SH-SY5Y (cell line): ENCODE data around the gene SHROOM4.

ENCODE experiments used
- GATA2 ChIP-seq: IDR thresholded peaks from 2 replicates; pipeline ENCODE4 v1.6.1; 2011; ENCODE audit warnings: mild to moderate bottlenecking, low read depth, low read length
- GATA3 ChIP-seq: IDR thresholded peaks from 2 replicates; pipeline ENCODE4 v1.6.1; 2011; ENCODE audit warnings: low read depth, mild to moderate bottlenecking, low read length, moderate library complexity

DNA sequence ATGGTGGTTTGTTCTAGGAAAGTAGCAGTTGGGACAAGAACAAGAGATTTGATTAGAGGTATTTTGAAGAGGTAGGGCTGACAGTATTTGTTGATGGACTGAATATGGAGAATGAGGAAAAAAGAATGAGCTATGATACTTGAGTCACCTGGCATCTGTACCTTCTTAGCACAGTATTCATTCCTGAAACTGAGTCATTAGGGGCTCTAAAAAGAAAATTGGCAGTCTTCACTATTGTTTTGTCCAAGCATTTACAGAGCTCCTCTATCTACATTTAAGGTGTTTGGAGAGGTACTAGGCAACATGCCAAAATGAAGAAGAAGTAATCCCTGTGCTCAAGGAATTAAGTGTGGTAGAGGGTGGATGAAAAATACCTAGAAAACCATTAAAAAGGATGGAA lies 165.8 kb downstream of the SHROOM4 start:
- no peak for TF ChIP-seq GATA2
- TF ChIP-seq GATA3, result no peak
